Left ventricle myocardium inferior (tissue), 1 donor: Measurements from ENCODE around the gene MAN2A2. TPM values are rescaled to one million over a fixed set of nuclear protein-coding genes. Genes with fewer than 3 reads are reported as not detected.

ENCODE experiments used
- DNase-seq: peaks from one replicate; pipeline ENCODE4 v3.0.0-alpha.2; 2020
- H3K27ac ChIP-seq: fragments of 200-600 bp; replicated peaks from 2 replicates; pipeline ENCODE4 v1.8.0; 2021
- H3K27me3 ChIP-seq: fragments of 200-600 bp; 2 replicates; pipeline ENCODE4 v1.8.0; 2021; ENCODE audit warnings: low read depth
- H3K36me3 ChIP-seq: fragments of 200-600 bp; 2 replicates; pipeline ENCODE4 v1.8.0; 2021
- H3K4me1 ChIP-seq: fragments of 200-600 bp; 2 replicates; pipeline ENCODE4 v1.8.0; 2021
- H3K4me3 ChIP-seq: fragments of 200-600 bp; 2 replicates; pipeline ENCODE4 v1.8.0; 2021; ENCODE audit warnings: mild to moderate bottlenecking, moderate library complexity
- H3K9me3 ChIP-seq: fragments of 200-600 bp; replicated peaks from 2 replicates; pipeline ENCODE4 v1.8.0; 2021
- CTCF ChIP-seq: fragments of 200-600 bp; IDR thresholded peaks from 2 replicates; pipeline ENCODE4 v1.8.0; 2021; ENCODE audit warnings: antibody characterized with exemption, mild to moderate bottlenecking, borderline replicate concordance
- intact Hi-C: fragments of 100-400 bp; cut with micrococcal nuclease; formaldehyde crosslinking; loops from one replicate; pipeline ENCODE4 v1.11.0; 2022
- total RNA-seq: library from RNA; stranded (reverse); fragmentation: NEBNext Ultra II Directional; extraction: Animal tissue kit (Norgen Biotek cat#: 25700); gene quantifications from one replicate; pipeline ENCODE4 v1.2.1, GENCODE V29; 2021
- donor health status: DM: no; HTN: yes; CAD: no; lungs with severe emphysema.

The MAN2A2 gene
- total RNA-seq, 1 donor from 2014 or later, result 95.4 TPM

GRCh38 chr15:90879730-90880366, 23.3 kb upstream of the MAN2A2 start:
- peaks cover 29% of the 10 kb centered on the region for H3K4me1 ChIP-seq
- TF ChIP-seq CTCF, result no peak
- intact Hi-C loops, result loop anchor here (10.0 kb wide), 1 partner anchor 65 kb away; no protein-coding TSS in a partner anchor
- no peak overlapping the region for H3K4me3 ChIP-seq
- H3K9me3 ChIP-seq, result no peaks in the 10 kb centered on the region
- no peak overlapping the region for H3K27ac ChIP-seq
- H3K36me3 ChIP-seq, result peaks cover 71% of the 10 kb centered on the region
- DNase-seq, result no peak
- H3K27me3 ChIP-seq, result no peaks in the 10 kb centered on the region

GRCh38 chr15:90880381-90881145, 22.5 kb upstream of the MAN2A2 start:
- Histone ChIP-seq H3K36me3 (peaks cover 69% of the 10 kb centered on the region), H3K4me1 (peaks cover 35% of the 10 kb centered on the region), H3K9me3 (no peaks in the 10 kb centered on the region), H3K4me3 (no peak overlapping the region), H3K27ac (no peak overlapping the region), H3K27me3 (no peaks in the 10 kb centered on the region)
- no peak for TF ChIP-seq CTCF
- intact Hi-C loops, result no loop called here
- no peak for DNase-seq

GRCh38 chr15:90881181-90881977, 21.7 kb upstream of the MAN2A2 start:
- Histone ChIP-seq H3K36me3 (peaks cover 61% of the 10 kb centered on the region), H3K27ac (peak overlapping the region; percentile 98)

GRCh38 chr15:90881978-90882721, 21.0 kb upstream of the MAN2A2 start:
- DNase-seq, result no peak
- no peak for TF ChIP-seq CTCF
- intact Hi-C loops, result no loop called here
- Histone ChIP-seq H3K27ac (peak overlapping the region; percentile 98), H3K27me3 (no peaks in the 10 kb centered on the region), H3K9me3 (no peaks in the 10 kb centered on the region), H3K36me3 (peaks cover 60% of the 10 kb centered on the region), H3K4me3 (no peak overlapping the region), H3K4me1 (peaks cover 51% of the 10 kb centered on the region)

More at GRCh38 chr15:90881181-90881977, 21.7 kb upstream of the MAN2A2 start:
- DNase-seq, result no peak
- TF ChIP-seq CTCF, result no peak
- intact Hi-C loops, result no loop called here
- H3K9me3 ChIP-seq, result no peaks in the 10 kb centered on the region
- H3K4me3 ChIP-seq, result no peak overlapping the region
- no peaks in the 10 kb centered on the region for H3K27me3 ChIP-seq
- H3K4me1 ChIP-seq, result peaks cover 44% of the 10 kb centered on the region
